ENCODE results near the gene STH. TPM values are rescaled to one million over a fixed set of nuclear protein-coding genes. Genes with fewer than 3 reads are reported as not detected.

STH gene
- total and polyA plus RNA-seq, 10 donors: not detected

DNA sequence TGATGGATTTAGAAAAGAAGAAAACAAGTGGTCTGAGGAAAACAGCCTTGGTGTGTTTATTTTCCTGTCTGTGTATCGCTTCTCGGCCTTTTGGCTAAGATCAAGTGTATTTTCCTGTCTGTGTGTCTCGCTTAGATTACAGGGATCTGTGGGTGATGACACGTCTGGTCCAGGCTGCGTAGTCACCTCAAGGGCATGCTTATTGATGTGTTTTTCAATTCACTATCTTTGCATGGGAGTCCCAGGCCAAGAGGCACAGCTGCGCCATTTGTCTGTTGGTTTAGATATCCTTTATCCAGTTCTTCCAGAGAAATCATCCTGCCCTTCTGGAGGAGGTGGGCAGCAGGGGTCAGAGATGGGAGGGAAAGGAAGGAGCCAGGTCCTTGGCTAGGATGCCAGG lies 47.1 kb upstream of the STH start:
- WGBS, 5 donors: 61 to 79% (median 77%) methylated on average over 6 of the region's 6 CpGs
- H3K4me1 ChIP-seq: peaks cover 3 to 13% (median 11%) of the 10 kb centered on the region in 6 donors
- no peak overlapping the region for H3K4me3 ChIP-seq
- H3K27me3 ChIP-seq (replicated peaks in 1 of 7): peaks cover 0 to 53% (median 13%) of the 10 kb centered on the region in 7 donors
- intact Hi-C loops (cut with DNase I; ENCODE audit: low total_unique reads): no loop called here
- H3K9me3 ChIP-seq: no peaks in the 10 kb centered on the region
- TF ChIP-seq, protein P1, sequence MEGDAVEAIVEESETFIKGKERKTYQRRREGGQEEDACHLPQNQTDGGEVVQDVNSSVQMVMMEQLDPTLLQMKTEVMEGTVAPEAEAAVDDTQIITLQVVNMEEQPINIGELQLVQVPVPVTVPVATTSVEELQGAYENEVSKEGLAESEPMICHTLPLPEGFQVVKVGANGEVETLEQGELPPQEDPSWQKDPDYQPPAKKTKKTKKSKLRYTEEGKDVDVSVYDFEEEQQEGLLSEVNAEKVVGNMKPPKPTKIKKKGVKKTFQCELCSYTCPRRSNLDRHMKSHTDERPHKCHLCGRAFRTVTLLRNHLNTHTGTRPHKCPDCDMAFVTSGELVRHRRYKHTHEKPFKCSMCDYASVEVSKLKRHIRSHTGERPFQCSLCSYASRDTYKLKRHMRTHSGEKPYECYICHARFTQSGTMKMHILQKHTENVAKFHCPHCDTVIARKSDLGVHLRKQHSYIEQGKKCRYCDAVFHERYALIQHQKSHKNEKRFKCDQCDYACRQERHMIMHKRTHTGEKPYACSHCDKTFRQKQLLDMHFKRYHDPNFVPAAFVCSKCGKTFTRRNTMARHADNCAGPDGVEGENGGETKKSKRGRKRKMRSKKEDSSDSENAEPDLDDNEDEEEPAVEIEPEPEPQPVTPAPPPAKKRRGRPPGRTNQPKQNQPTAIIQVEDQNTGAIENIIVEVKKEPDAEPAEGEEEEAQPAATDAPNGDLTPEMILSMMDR (IDR thresholded peaks at IDR 0.05 in 8 of 11, conservative IDR thresholded peaks at IDR 0.05 in 3 of 11): no peak
- TF ChIP-seq POLR2AphosphoS5 (IDR thresholded peaks at IDR 0.05) (no peak), POLR2A (IDR thresholded peaks at IDR 0.05) (no peak)
- no peak overlapping the region for H3K27ac ChIP-seq
- no peak for DNase-seq
- no peaks in the 10 kb centered on the region for H3K36me3 ChIP-seq

DNA sequence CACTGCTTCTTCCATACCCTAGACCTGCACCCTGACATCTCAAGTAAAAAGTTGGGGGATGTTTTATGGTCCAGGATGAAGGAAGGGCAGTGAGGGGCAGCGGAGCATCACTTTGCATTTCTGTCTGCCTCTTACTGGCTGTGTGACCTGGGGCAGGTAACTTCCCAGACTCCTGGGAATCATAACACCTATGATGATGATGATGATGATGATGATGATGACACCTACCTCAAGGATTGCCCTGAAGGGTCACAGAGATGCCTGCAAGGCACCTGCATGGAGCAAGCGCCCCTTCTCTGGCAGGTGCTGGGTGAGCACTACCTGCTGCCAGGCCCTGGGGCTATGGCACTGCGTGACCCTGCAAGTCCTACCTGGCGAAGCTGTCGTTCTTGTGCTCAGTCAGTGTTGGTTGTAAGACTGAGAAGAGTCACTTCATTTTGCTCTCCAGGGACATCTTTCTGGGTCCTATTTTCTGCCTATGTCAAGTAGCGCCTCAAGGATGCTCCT lies 46.2 kb upstream of the STH start:
- H3K27me3 ChIP-seq (replicated peaks in 1 of 7): peaks cover 0 to 53% (median 13%) of the 10 kb centered on the region in 7 donors
- H3K4me3 ChIP-seq: no peak overlapping the region
- peaks cover 3 to 13% (median 11%) of the 10 kb centered on the region in 6 donors for H3K4me1 ChIP-seq
- TF ChIP-seq POLR2AphosphoS5 (IDR thresholded peaks at IDR 0.05) (no peak), POLR2A (IDR thresholded peaks at IDR 0.05) (no peak)
- TF ChIP-seq, protein P1 (IDR thresholded peaks at IDR 0.05 in 8 of 11, conservative IDR thresholded peaks at IDR 0.05 in 3 of 11): no peak
- intact Hi-C loops (cut with DNase I; ENCODE audit: low total_unique reads): no loop called here
- 91 to 97% (median 93%) methylated on average over 2 to 6 of the region's 6 CpGs for WGBS, 5 donors
- no peak overlapping the region for H3K27ac ChIP-seq
- H3K36me3 ChIP-seq: no peaks in the 10 kb centered on the region
- H3K9me3 ChIP-seq: no peaks in the 10 kb centered on the region
- DNase-seq: no peak

DNA sequence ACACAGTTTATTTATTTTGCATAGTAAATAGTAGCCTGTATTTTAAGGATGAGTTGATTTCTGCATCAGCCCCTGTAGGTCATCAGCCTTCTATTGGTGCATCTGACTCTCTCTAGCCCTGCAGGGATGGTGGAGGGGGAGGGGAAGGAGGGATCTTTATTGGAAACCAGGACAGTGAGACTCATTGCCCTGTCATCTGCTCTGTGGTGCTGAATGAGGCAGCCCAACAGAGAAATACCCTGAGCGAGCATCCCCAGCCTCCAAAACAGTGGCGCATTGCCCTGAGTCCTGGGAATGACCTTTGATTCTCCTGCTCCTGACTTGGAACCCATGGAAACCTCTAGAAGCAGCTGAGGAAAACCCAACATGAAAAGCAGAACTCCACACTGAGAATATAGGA lies 45.5 kb upstream of the STH start:
- Histone ChIP-seq H3K4me1 (peaks cover 2 to 13% (median 9%) of the 10 kb centered on the region in 6 donors), H3K27me3 (replicated peaks in 1 of 7) (peaks cover 0 to 47% (median 8%) of the 10 kb centered on the region in 7 donors), H3K9me3 (no peaks in the 10 kb centered on the region), H3K36me3 (no peaks in the 10 kb centered on the region), H3K4me3 (no peak overlapping the region), H3K27ac (no peak overlapping the region)
- intact Hi-C loops (cut with DNase I; ENCODE audit: low total_unique reads): no loop called here
- TF ChIP-seq POLR2AphosphoS5 (IDR thresholded peaks at IDR 0.05): no peak
- TF ChIP-seq, protein P1 (IDR thresholded peaks at IDR 0.05 in 8 of 11, conservative IDR thresholded peaks at IDR 0.05 in 3 of 11): no peak
- TF ChIP-seq POLR2A (IDR thresholded peaks at IDR 0.05): no peak
- WGBS, 5 donors: 90 to 100% (median 95%) methylated on average over 2 of the region's 2 CpGs
- no peak for DNase-seq

DNA sequence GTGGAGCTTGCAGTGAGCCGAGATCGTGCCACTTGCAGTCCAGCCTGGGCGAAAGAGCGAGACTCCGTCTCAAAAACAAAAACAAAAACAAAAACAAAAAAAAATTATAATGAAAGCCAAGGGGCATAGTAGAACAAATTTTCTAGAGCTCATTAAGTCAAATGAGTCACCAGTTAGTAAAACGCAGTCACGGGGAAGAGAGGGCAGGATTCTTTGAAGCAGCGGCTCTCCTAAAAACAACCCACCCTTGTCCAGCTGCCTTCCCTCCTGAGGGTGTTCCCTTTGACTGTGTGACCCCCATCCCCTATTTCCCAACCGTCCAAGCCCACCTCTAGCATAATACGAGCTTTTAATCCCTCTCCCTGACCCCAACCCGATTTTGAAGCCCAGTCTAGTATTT lies 44.1 kb upstream of the STH start:
- no peak for DNase-seq
- Histone ChIP-seq H3K9me3 (no peaks in the 10 kb centered on the region), H3K27ac (no peak overlapping the region), H3K36me3 (no peaks in the 10 kb centered on the region), H3K4me3 (no peak overlapping the region), H3K27me3 (replicated peaks in 1 of 7) (peaks cover 0 to 34% (median 2%) of the 10 kb centered on the region in 7 donors), H3K4me1 (no peaks in the 10 kb centered on the region)
- intact Hi-C loops (cut with DNase I; ENCODE audit: low total_unique reads): no loop called here
- TF ChIP-seq, protein P1 (IDR thresholded peaks at IDR 0.05 in 8 of 11, conservative IDR thresholded peaks at IDR 0.05 in 3 of 11): no peak
- TF ChIP-seq POLR2AphosphoS5 (IDR thresholded peaks at IDR 0.05) (no peak), POLR2A (IDR thresholded peaks at IDR 0.05) (no peak)
- WGBS, 5 donors: 82 to 89% (median 86%) methylated on average over 11 of the region's 11 CpGs
